Lung (tissue), 12 donors: ENCODE data around the gene RSPO3. TPM values are rescaled to one million over a fixed set of nuclear protein-coding genes. Genes with fewer than 3 reads are reported as not detected.

ENCODE experiments used
- ATAC-seq: fragments of 200-7000 bp; cut with Tn5 transposase; one replicate; pipeline ENCODE4 v1.9.1; 2020; ENCODE audit warnings: moderate number of reproducible peaks; ENCODE audit not compliant: insufficient read depth, low FRiP score
- DNase-seq, 3 donors: peaks; one replicate each; pipeline ENCODE4 v3.0.0-alpha.2; 2013 to 2017
- H3K27ac ChIP-seq, 2 donors: one replicate each; pipeline ENCODE4 v1.5.1; 2013; ENCODE audit warnings: mild to moderate bottlenecking in 2 of 2, moderate library complexity in 2 of 2, control low read depth in 1 of 2, inconsistent platforms in 1 of 2, low read depth in 1 of 2, low read length in 1 of 2
- H3K27me3 ChIP-seq, 3 donors: one replicate each; pipeline ENCODE4 v1.5.1; 2013; ENCODE audit warnings: low read length in 2 of 3; ENCODE audit not compliant: control insufficient read depth in 3 of 3, insufficient read depth in 3 of 3
- H3K36me3 ChIP-seq, 4 donors: one replicate each; pipeline ENCODE4 v1.5.1; 2013; ENCODE audit warnings: low read length in 4 of 4, mild to moderate bottlenecking in 1 of 4, moderate library complexity in 1 of 4; ENCODE audit not compliant: control insufficient read depth in 4 of 4, insufficient read depth in 4 of 4
- H3K4me1 ChIP-seq, 5 donors: one replicate each; pipeline ENCODE4 v1.5.1; 2013; ENCODE audit warnings: low read length in 5 of 5, mild to moderate bottlenecking in 2 of 5, moderate library complexity in 1 of 5; ENCODE audit not compliant: control insufficient read depth in 5 of 5, insufficient read depth in 5 of 5
- H3K4me3 ChIP-seq: one replicate; pipeline ENCODE4 v1.5.1; 2013; ENCODE audit warnings: mild to moderate bottlenecking, control low read depth, moderate library complexity
- H3K9ac ChIP-seq, 2 donors: one replicate each; pipeline ENCODE4 v1.5.1; 2013; ENCODE audit warnings: low read length in 2 of 2, control low read depth in 1 of 2; ENCODE audit not compliant: insufficient read depth in 1 of 2
- H3K9me3 ChIP-seq, 4 donors: one replicate each; pipeline ENCODE4 v1.5.1; 2013; ENCODE audit warnings: low read length in 3 of 4, mild to moderate bottlenecking in 1 of 4, moderate library complexity in 1 of 4; ENCODE audit not compliant: control insufficient read depth in 4 of 4, insufficient read depth in 3 of 4
- CTCF ChIP-seq: IDR thresholded peaks from 2 replicates; pipeline ENCODE4 v1.5.1; 2012; ENCODE audit warnings: mild to moderate bottlenecking; ENCODE audit errors: control extremely low read depth, extremely low read depth
- WGBS, 2 donors: extraction: QIAGEN DNeasy Blood & Tissue Kit; methylation state at CpG; one replicate each; pipeline ENCODE4 v1.1.7; 2013; 5-methylcytosine and 5-hydroxymethylcytosine counted together
- polyA plus RNA-seq, 2 donors: library from polyadenylated mRNA; stranded (reverse); fragments of 200-250 nt; gene quantifications; one replicate each; pipeline ENCODE4 v1.2.1, GENCODE V29; 2013
- total RNA-seq, 2 donors: library from RNA; depleted of rRNA in 1 of 2; stranded (reverse); fragments of >200 nt in 1 of 2; gene quantifications; one replicate each; pipeline ENCODE4 v1.2.1, GENCODE V29; 2014 to 2021
- donor health status: control.
- donor health status: control.
- donor health status: Bipolar disorder and iron deficiency.
- donor health status: healthy.
- donor health status: DM: yes; HTN: yes; CAD: no.

The RSPO3 gene
- total and polyA plus RNA-seq, 4 donors: 0.88 to 5.9 (median 4.6) TPM

- ATAC-seq (no peak), DNase-seq (no peak)
- no peak overlapping the region for H3K9ac ChIP-seq
- H3K27me3 ChIP-seq: no peaks in the 10 kb centered on the region
- no peaks in the 10 kb centered on the region for H3K9me3 ChIP-seq
- H3K36me3 ChIP-seq: no peaks in the 10 kb centered on the region
- 57 to 83% methylated on average over 1 of the region's 1 CpG for WGBS, 2 donors
- H3K27ac ChIP-seq: no peak overlapping the region
- H3K4me1 ChIP-seq: peaks cover 0 to 34% (median 18%) of the 10 kb centered on the region in 5 donors
- H3K4me3 ChIP-seq: no peak overlapping the region
- TF ChIP-seq CTCF: no peak
Measured at GRCh38 chr6:127188744-127189143, 70.3 kb downstream of the RSPO3 start.

GRCh38 chr6:127190552-127190951, 72.1 kb downstream of the RSPO3 start:
- peak; percentile 30 for TF ChIP-seq CTCF
- WGBS, 2 donors: 32 to 33% methylated on average over 2 of the region's 2 CpGs

GRCh38 chr6:127191716-127192115, 73.2 kb downstream of the RSPO3 start:
- Histone ChIP-seq H3K9me3 (no peaks in the 10 kb centered on the region), H3K27ac (peak overlapping the region in 1 of 2 donors; percentile 1), H3K36me3 (no peaks in the 10 kb centered on the region), H3K4me1 (peaks cover 0 to 39% (median 18%) of the 10 kb centered on the region in 5 donors), H3K27me3 (no peaks in the 10 kb centered on the region), H3K9ac (no peak overlapping the region), H3K4me3 (no peak overlapping the region)
- DNase-seq (no peak), ATAC-seq (no peak)
- no peak for TF ChIP-seq CTCF
- 56 to 62% methylated on average over 1 of the region's 1 CpG for WGBS, 2 donors

More at GRCh38 chr6:127190552-127190951, 72.1 kb downstream of the RSPO3 start:
- Histone ChIP-seq H3K9ac (no peak overlapping the region), H3K27ac (no peak overlapping the region), H3K4me3 (no peak overlapping the region), H3K27me3 (no peaks in the 10 kb centered on the region), H3K4me1 (peaks cover 0 to 40% (median 18%) of the 10 kb centered on the region in 5 donors), H3K36me3 (no peaks in the 10 kb centered on the region), H3K9me3 (no peaks in the 10 kb centered on the region)
- no peak for ATAC-seq
- peak in 2 of 3 donors; percentile 65 to 78 for DNase-seq
